Inferior parietal cortex (tissue), 1 donor: ENCODE results near the gene TTN.

Experiments used
- DNase-seq: peaks from one replicate; pipeline ENCODE4 v3.0.0-alpha.2; 2016; ENCODE audit errors: extremely low spot score

Gene TTN

DNA sequence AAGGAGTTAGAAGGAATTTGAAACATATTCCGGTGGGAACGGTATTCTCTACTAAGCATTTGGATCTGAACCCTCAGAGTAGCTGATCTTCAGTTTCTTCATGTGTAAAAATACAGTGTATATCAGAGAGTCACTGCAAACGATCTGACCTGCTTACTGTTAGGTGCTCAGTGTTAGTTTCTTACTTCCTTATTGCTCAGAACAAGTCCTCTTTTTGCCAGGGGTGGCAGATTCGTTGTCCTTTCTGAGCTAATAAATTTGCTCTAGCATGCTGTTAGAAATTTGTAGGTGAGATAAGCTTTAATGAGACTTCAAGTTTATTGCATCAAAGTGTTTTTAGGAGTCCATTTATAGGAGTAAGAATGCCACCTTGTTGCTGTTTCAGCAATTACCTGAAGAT is 311.2 kb downstream of the TTN start:
- no peak for DNase-seq

- no peak for DNase-seq
Measured at GRCh38 chr2:178491612-178492011, 315.6 kb downstream of the TTN start.

- no peak for DNase-seq
Measured at GRCh38 chr2:178485356-178485755, 321.9 kb downstream of the TTN start.

- peak; percentile 45 for DNase-seq
Measured at GRCh38 chr2:178484245-178485041, 322.8 kb downstream of the TTN start.

DNA sequence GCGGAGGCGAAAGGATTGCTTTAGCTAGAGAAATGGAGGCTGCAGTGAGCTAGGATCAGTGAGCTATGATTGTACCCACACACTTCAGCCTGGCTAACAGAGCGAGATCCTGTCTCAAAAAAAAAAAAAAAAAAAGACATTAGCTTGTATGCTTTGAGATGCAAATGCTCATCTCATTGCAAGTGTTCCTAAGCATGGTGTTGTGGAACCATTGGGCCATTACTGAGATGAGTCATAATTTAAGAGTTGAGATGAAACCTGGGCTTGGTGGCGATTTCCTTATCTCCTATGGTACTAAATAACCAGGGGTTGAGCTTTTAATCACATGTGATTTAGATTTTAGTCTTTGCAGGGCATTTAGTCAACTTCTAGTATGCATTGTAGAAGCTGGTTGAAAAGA is 324.8 kb downstream of the TTN start:
- DNase-seq: no peak

GRCh38 chr2:178480227-178481181 is 326.7 kb downstream of the TTN start, which contains the start of gene PLEKHA3:
TSS of gene PLEKHA3 (plus strand) at chr2:178480457. CDS start at chr2:178480870, 413 bp downstream.
- DNase-seq: peak; percentile 93

DNA sequence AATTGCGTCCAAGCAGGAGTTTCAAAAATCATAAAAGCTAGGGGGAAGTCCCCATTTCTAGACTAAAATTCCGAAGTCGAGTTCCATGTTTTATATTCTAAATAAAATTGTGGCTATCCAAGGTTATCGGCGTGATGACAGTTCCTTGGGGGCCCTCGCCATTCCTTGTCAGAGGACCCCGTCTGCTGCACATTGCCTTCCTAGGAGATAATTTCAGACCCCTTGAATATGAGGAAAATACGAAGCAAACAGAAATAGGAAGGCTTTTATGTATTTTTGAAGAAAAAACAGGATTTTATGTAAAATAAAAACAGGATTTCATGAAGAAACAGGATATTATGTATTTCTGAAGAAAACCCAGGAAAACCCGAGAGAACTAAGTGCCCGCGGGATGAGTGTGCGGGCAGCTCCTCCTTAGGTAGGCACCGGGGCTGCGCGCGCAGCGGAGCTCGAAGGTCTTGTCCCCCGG is 327.4 kb downstream of the TTN start:
- no peak for DNase-seq

DNA sequence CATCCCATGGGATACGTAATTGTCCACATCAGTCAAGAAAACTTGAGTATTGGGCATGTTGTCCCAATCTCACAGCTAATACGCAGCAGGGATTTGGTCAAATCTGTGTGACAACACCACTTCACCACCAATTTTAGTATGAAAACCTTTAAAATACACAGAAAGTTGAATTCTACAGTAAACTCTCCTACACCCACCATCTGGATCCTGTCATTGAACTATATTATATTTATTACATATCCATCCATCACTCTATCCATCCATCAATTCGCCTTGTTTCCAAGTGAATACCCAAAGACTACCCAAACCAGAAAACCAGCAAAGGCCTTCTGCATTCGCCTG is 328.0 kb downstream of the TTN start:
- no peak for DNase-seq

- DNase-seq: peak; percentile 85
Measured at GRCh38 chr2:178478439-178479274, 328.6 kb downstream of the TTN start, which contains the start of gene FKBP7. TSS of gene FKBP7 (minus strand) at chr2:178478600. CDS start at chr2:178478499, 101 bp downstream.

GRCh38 chr2:178478130-178478438 is 329.1 kb downstream of the TTN start:
- DNase-seq: no peak

DNA sequence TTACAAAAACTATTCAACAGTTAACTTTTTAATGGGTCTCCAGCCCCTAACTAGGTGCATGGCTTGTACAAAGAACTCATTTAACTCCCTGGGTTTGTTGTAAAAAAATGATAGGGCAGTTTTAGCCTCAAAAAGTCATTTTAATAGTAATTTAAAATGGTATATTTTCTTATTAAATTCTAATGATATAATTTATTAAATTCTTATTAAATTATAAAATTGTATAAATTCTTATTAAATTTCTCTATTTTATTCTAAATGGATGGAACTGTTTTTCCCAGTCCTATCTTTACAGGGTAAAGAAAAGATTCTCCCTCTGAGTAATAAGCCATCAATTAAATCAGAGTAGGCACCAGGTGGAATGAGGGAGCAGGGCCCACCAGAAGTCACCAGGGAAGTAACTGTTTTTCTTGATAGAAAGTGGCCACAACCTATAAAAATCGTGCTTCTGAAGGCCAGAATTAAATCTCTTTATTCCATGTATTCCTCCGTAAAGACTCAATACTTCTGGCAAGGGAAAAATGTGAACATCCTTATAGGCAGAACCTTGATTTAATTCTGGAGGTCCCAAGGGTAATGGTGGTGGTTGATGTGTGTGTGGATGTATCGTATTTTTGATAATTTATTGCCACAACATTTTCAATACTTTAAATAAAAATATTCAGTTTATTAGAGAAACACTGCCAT is 329.6 kb downstream of the TTN start:
- no peak for DNase-seq

DNA sequence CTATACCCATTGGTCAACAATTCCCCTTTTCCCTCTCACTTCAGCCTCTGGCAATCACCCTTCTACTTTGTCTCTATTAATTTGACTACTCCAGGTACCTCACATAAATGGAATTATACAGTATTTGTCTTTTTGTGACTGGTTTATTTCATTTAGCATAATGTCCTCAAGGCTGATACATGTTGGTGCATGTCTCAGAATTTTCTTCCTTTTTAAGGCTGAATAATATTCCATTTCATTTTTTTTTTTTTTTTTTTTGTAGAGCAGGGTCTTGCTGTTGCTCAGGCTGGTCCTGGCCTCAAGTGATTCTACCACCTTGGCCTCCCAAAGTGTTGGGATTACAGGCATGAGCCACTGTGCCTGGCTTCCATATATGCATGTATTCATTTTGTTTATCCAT is 330.7 kb downstream of the TTN start:
- no peak for DNase-seq
